Lung (tissue), 12 donors: ENCODE data around the gene FANCC. TPM values are rescaled to one million over a fixed set of nuclear protein-coding genes. Genes with fewer than 3 reads are reported as not detected.

ENCODE experiments used
- ATAC-seq: fragments of 200-7000 bp; cut with Tn5 transposase; one replicate; pipeline ENCODE4 v1.9.1; 2020; ENCODE audit warnings: moderate number of reproducible peaks; ENCODE audit not compliant: insufficient read depth, low FRiP score
- DNase-seq, 3 donors: peaks; one replicate each; pipeline ENCODE4 v3.0.0-alpha.2; 2013 to 2017
- H3K27ac ChIP-seq, 2 donors: one replicate each; pipeline ENCODE4 v1.5.1; 2013; ENCODE audit warnings: mild to moderate bottlenecking in 2 of 2, moderate library complexity in 2 of 2, control low read depth in 1 of 2, inconsistent platforms in 1 of 2, low read depth in 1 of 2, low read length in 1 of 2
- H3K27me3 ChIP-seq, 3 donors: one replicate each; pipeline ENCODE4 v1.5.1; 2013; ENCODE audit warnings: low read length in 2 of 3; ENCODE audit not compliant: control insufficient read depth in 3 of 3, insufficient read depth in 3 of 3
- H3K36me3 ChIP-seq, 4 donors: one replicate each; pipeline ENCODE4 v1.5.1; 2013; ENCODE audit warnings: low read length in 4 of 4, mild to moderate bottlenecking in 1 of 4, moderate library complexity in 1 of 4; ENCODE audit not compliant: control insufficient read depth in 4 of 4, insufficient read depth in 4 of 4
- H3K4me1 ChIP-seq, 5 donors: one replicate each; pipeline ENCODE4 v1.5.1; 2013; ENCODE audit warnings: low read length in 5 of 5, mild to moderate bottlenecking in 2 of 5, moderate library complexity in 1 of 5; ENCODE audit not compliant: control insufficient read depth in 5 of 5, insufficient read depth in 5 of 5
- H3K4me3 ChIP-seq: one replicate; pipeline ENCODE4 v1.5.1; 2013; ENCODE audit warnings: mild to moderate bottlenecking, control low read depth, moderate library complexity
- H3K9ac ChIP-seq, 2 donors: one replicate each; pipeline ENCODE4 v1.5.1; 2013; ENCODE audit warnings: low read length in 2 of 2, control low read depth in 1 of 2; ENCODE audit not compliant: insufficient read depth in 1 of 2
- H3K9me3 ChIP-seq, 4 donors: one replicate each; pipeline ENCODE4 v1.5.1; 2013; ENCODE audit warnings: low read length in 3 of 4, mild to moderate bottlenecking in 1 of 4, moderate library complexity in 1 of 4; ENCODE audit not compliant: control insufficient read depth in 4 of 4, insufficient read depth in 3 of 4
- CTCF ChIP-seq: IDR thresholded peaks from 2 replicates; pipeline ENCODE4 v1.5.1; 2012; ENCODE audit warnings: mild to moderate bottlenecking; ENCODE audit errors: control extremely low read depth, extremely low read depth
- WGBS, 2 donors: extraction: QIAGEN DNeasy Blood & Tissue Kit; methylation state at CpG; one replicate each; pipeline ENCODE4 v1.1.7; 2013; 5-methylcytosine and 5-hydroxymethylcytosine counted together
- polyA plus RNA-seq, 2 donors: library from polyadenylated mRNA; stranded (reverse); fragments of 200-250 nt; gene quantifications; one replicate each; pipeline ENCODE4 v1.2.1, GENCODE V29; 2013
- total RNA-seq, 2 donors: library from RNA; depleted of rRNA in 1 of 2; stranded (reverse); fragments of >200 nt in 1 of 2; gene quantifications; one replicate each; pipeline ENCODE4 v1.2.1, GENCODE V29; 2014 to 2021
- donor health status: control.
- donor health status: control.
- donor health status: Bipolar disorder and iron deficiency.
- donor health status: healthy.
- donor health status: DM: yes; HTN: yes; CAD: no.

Gene FANCC
- total and polyA plus RNA-seq, 4 donors = 4.4 to 20.0 (median 8.7) TPM

GRCh38 chr9:95107001-95107749 lies 210.3 kb downstream of the FANCC start:
- 88 to 91% methylated on average over 18 of the region's 18 CpGs for WGBS, 2 donors
- peaks cover 0 to 13% (median 7%) of the 10 kb centered on the region in 5 donors for H3K4me1 ChIP-seq
- ATAC-seq = no peak
- no peak overlapping the region for H3K9ac ChIP-seq
- no peaks in the 10 kb centered on the region for H3K27me3 ChIP-seq
- peak in 1 of 3 donors; percentile 54 for DNase-seq
- H3K36me3 ChIP-seq = peaks cover 5 to 25% (median 11%) of the 10 kb centered on the region in 4 donors
- no peak overlapping the region for H3K27ac ChIP-seq
- no peaks in the 10 kb centered on the region for H3K9me3 ChIP-seq
- no peak for TF ChIP-seq CTCF
- no peak overlapping the region for H3K4me3 ChIP-seq

GRCh38 chr9:95105519-95106287 lies 211.8 kb downstream of the FANCC start:
- no peak overlapping the region for H3K9ac ChIP-seq
- TF ChIP-seq CTCF = no peak
- no peak for DNase-seq
- 88 to 90% methylated on average over 13 of the region's 13 CpGs for whole genome bisulfite sequencing, 2 donors
- no peak overlapping the region for H3K4me3 ChIP-seq
- peak overlapping the region in 1 of 2 donors; percentile 37 for H3K27ac ChIP-seq
- H3K4me1 ChIP-seq = peaks cover 0 to 8% (median 3%) of the 10 kb centered on the region in 5 donors
- peaks cover 5 to 21% (median 6%) of the 10 kb centered on the region in 4 donors for H3K36me3 ChIP-seq
- no peak for ATAC-seq
- H3K9me3 ChIP-seq = no peaks in the 10 kb centered on the region
- no peaks in the 10 kb centered on the region for H3K27me3 ChIP-seq

GRCh38 chr9:95104980-95105379 lies 212.5 kb downstream of the FANCC start:
- no peaks in the 10 kb centered on the region for H3K27me3 ChIP-seq
- no peaks in the 10 kb centered on the region for H3K9me3 ChIP-seq
- ATAC-seq = no peak
- DNase-seq = no peak
- H3K9ac ChIP-seq = no peak overlapping the region
- H3K4me1 ChIP-seq = peaks cover 0 to 8% (median 0%) of the 10 kb centered on the region in 5 donors
- WGBS, 2 donors = 91 to 94% methylated on average over 12 of the region's 12 CpGs
- H3K27ac ChIP-seq = no peak overlapping the region
- peaks cover 5 to 24% (median 9%) of the 10 kb centered on the region in 4 donors for H3K36me3 ChIP-seq
- H3K4me3 ChIP-seq = no peak overlapping the region
- no peak for TF ChIP-seq CTCF
